ENCODE data around the gene SIVA1.

DNA sequence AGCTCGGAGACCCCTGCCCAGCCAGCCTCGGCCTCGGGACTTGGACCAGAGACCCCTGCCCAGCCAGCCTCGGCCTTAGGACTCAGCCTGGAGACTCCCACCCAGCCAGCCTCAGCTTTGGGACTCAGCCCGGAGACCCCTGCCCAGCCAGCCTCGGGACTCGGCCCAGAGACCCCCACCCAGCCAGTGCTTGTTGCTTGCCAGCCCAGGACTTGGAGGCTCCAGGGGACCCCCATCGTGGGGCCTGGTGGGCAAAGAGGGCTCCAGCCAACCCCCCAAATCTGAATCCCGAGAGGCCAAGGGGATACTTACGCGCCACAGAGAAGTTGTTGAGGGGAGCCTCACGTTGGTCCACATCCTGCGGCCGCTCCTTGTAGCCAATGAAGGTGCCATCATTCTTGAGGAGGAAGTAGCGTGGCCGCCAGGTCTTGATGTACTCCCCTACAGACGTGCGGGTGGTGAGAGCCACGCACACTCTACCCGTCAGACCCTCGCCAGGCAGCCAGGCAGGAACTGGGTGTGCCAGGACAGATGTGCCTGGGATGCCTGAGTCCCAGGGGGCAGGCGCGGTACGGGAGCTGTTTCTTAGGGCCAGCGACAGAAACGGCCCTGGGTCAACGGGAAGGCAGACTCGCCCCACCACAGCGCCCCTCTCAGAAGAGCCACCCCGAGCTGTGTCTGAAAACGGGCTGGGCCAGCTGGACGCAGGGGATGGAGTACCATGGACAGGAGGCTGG lies 27.0 kb downstream of the SIVA1 start:
- TF ChIP-seq, protein P1, sequence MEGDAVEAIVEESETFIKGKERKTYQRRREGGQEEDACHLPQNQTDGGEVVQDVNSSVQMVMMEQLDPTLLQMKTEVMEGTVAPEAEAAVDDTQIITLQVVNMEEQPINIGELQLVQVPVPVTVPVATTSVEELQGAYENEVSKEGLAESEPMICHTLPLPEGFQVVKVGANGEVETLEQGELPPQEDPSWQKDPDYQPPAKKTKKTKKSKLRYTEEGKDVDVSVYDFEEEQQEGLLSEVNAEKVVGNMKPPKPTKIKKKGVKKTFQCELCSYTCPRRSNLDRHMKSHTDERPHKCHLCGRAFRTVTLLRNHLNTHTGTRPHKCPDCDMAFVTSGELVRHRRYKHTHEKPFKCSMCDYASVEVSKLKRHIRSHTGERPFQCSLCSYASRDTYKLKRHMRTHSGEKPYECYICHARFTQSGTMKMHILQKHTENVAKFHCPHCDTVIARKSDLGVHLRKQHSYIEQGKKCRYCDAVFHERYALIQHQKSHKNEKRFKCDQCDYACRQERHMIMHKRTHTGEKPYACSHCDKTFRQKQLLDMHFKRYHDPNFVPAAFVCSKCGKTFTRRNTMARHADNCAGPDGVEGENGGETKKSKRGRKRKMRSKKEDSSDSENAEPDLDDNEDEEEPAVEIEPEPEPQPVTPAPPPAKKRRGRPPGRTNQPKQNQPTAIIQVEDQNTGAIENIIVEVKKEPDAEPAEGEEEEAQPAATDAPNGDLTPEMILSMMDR (IDR thresholded peaks at IDR 0.05; ENCODE audit: low read depth, low read length, missing input control): no peak
- TF ChIP-seq RAD21 (IDR thresholded peaks at IDR 0.05): no peak
- TF ChIP-seq, protein P2, sequence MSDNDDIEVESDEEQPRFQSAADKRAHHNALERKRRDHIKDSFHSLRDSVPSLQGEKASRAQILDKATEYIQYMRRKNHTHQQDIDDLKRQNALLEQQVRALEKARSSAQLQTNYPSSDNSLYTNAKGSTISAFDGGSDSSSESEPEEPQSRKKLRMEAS (IDR thresholded peaks at IDR 0.05): no peak
- TF ChIP-seq RXRA (IDR thresholded peaks at IDR 0.05): no peak
- TF ChIP-seq, protein P3, sequence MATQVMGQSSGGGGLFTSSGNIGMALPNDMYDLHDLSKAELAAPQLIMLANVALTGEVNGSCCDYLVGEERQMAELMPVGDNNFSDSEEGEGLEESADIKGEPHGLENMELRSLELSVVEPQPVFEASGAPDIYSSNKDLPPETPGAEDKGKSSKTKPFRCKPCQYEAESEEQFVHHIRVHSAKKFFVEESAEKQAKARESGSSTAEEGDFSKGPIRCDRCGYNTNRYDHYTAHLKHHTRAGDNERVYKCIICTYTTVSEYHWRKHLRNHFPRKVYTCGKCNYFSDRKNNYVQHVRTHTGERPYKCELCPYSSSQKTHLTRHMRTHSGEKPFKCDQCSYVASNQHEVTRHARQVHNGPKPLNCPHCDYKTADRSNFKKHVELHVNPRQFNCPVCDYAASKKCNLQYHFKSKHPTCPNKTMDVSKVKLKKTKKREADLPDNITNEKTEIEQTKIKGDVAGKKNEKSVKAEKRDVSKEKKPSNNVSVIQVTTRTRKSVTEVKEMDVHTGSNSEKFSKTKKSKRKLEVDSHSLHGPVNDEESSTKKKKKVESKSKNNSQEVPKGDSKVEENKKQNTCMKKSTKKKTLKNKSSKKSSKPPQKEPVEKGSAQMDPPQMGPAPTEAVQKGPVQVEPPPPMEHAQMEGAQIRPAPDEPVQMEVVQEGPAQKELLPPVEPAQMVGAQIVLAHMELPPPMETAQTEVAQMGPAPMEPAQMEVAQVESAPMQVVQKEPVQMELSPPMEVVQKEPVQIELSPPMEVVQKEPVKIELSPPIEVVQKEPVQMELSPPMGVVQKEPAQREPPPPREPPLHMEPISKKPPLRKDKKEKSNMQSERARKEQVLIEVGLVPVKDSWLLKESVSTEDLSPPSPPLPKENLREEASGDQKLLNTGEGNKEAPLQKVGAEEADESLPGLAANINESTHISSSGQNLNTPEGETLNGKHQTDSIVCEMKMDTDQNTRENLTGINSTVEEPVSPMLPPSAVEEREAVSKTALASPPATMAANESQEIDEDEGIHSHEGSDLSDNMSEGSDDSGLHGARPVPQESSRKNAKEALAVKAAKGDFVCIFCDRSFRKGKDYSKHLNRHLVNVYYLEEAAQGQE (IDR thresholded peaks at IDR 0.05): no peak
- no peak for TF ChIP-seq JUND (IDR thresholded peaks at IDR 0.05)
- no peak for TF ChIP-seq TAF1 (conservative IDR thresholded peaks at IDR 0.05)
- no peak for TF ChIP-seq EGR1 (IDR thresholded peaks at IDR 0.05; ENCODE audit: low read depth in 2 of 2)
- TF ChIP-seq, protein P4, sequence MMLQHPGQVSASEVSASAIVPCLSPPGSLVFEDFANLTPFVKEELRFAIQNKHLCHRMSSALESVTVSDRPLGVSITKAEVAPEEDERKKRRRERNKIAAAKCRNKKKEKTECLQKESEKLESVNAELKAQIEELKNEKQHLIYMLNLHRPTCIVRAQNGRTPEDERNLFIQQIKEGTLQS (IDR thresholded peaks at IDR 0.05): no peak
